ENCODE measurements around the gene MPRIP.

MPRIP gene

GRCh38 chr17:17098551-17099179 lies 56.4 kb downstream of the MPRIP start:
- Mint-ChIP-seq H3K4me3 (no peak overlapping the region), H3K27ac (no peak overlapping the region), H3K9me3 (no peaks in the 10 kb centered on the region), H3K4me1 (no peaks in the 10 kb centered on the region), H3K36me3 (peaks cover 4% of the 10 kb centered on the region), H3K27me3 (no peaks in the 10 kb centered on the region)
- CTCF ChIA-PET, result no interaction called here
- no peak for DNase-seq

- Mint-ChIP-seq H3K9me3 (no peaks in the 10 kb centered on the region), H3K27ac (no peak overlapping the region), H3K4me1 (peaks cover 7% of the 10 kb centered on the region), H3K36me3 (peaks cover 4% of the 10 kb centered on the region), H3K27me3 (no peaks in the 10 kb centered on the region), H3K4me3 (no peak overlapping the region)
- DNase-seq, result no peak
- CTCF ChIA-PET, result no interaction called here
Observed at GRCh38 chr17:17102176-17102575, 59.9 kb downstream of the MPRIP start.

GRCh38 chr17:17103160-17103559 lies 60.9 kb downstream of the MPRIP start:
- peaks cover 3% of the 10 kb centered on the region for H3K36me3 Mint-ChIP-seq
- H3K27ac Mint-ChIP-seq, result no peak overlapping the region
- H3K4me3 Mint-ChIP-seq, result no peak overlapping the region
- no peak for DNase-seq
- H3K27me3 Mint-ChIP-seq, result no peaks in the 10 kb centered on the region
- peaks cover 16% of the 10 kb centered on the region for H3K4me1 Mint-ChIP-seq
- CTCF ChIA-PET, result no interaction called here
- H3K9me3 Mint-ChIP-seq, result no peaks in the 10 kb centered on the region

- CTCF ChIA-PET, result no interaction called here
- Mint-ChIP-seq H3K27ac (no peak overlapping the region), H3K27me3 (no peaks in the 10 kb centered on the region), H3K9me3 (no peaks in the 10 kb centered on the region), H3K36me3 (peaks cover 3% of the 10 kb centered on the region), H3K4me3 (no peak overlapping the region), H3K4me1 (peaks cover 24% of the 10 kb centered on the region)
- DNase-seq, result no peak
Observed at GRCh38 chr17:17104036-17104435, 61.8 kb downstream of the MPRIP start.

- no peaks in the 10 kb centered on the region for H3K27me3 Mint-ChIP-seq
- H3K4me1 Mint-ChIP-seq, result peaks cover 28% of the 10 kb centered on the region
- no peak overlapping the region for H3K27ac Mint-ChIP-seq
- no peak for DNase-seq
- no peaks in the 10 kb centered on the region for H3K9me3 Mint-ChIP-seq
- CTCF ChIA-PET, result no interaction called here
- peaks cover 3% of the 10 kb centered on the region for H3K36me3 Mint-ChIP-seq
- no peak overlapping the region for H3K4me3 Mint-ChIP-seq
Observed at GRCh38 chr17:17104494-17104893, 62.2 kb downstream of the MPRIP start.

GRCh38 chr17:17105976-17106375 lies 63.7 kb downstream of the MPRIP start:
- no peaks in the 10 kb centered on the region for H3K9me3 Mint-ChIP-seq
- no peak overlapping the region for H3K27ac Mint-ChIP-seq
- CTCF ChIA-PET, result no interaction called here
- no peak for DNase-seq
- no peak overlapping the region for H3K4me3 Mint-ChIP-seq
- H3K4me1 Mint-ChIP-seq, result peaks cover 43% of the 10 kb centered on the region
- H3K36me3 Mint-ChIP-seq, result peaks cover 3% of the 10 kb centered on the region
- H3K27me3 Mint-ChIP-seq, result no peaks in the 10 kb centered on the region

- CTCF ChIA-PET, result no interaction called here
- Mint-ChIP-seq H3K4me1 (peaks cover 44% of the 10 kb centered on the region), H3K9me3 (no peaks in the 10 kb centered on the region), H3K27me3 (no peaks in the 10 kb centered on the region), H3K27ac (no peak overlapping the region), H3K36me3 (peaks cover 3% of the 10 kb centered on the region), H3K4me3 (no peak overlapping the region)
- no peak for DNase-seq
Observed at GRCh38 chr17:17106756-17107155, 64.5 kb downstream of the MPRIP start.

- CTCF ChIA-PET, result interaction anchor here (1.5 kb wide), 1 partner anchor 12 kb away, joined by 3 read pairs; no protein-coding TSS in a partner anchor
- no peaks in the 10 kb centered on the region for H3K9me3 Mint-ChIP-seq
- H3K27me3 Mint-ChIP-seq, result no peaks in the 10 kb centered on the region
- no peak overlapping the region for H3K4me3 Mint-ChIP-seq
- DNase-seq, result no peak
- H3K27ac Mint-ChIP-seq, result no peak overlapping the region
- H3K36me3 Mint-ChIP-seq, result peaks cover 5% of the 10 kb centered on the region
- peaks cover 46% of the 10 kb centered on the region for H3K4me1 Mint-ChIP-seq
Observed at GRCh38 chr17:17107281-17107680, 65.0 kb downstream of the MPRIP start.

GRCh38 chr17:17107891-17108431 lies 65.7 kb downstream of the MPRIP start:
- Mint-ChIP-seq H3K4me1 (peaks cover 46% of the 10 kb centered on the region), H3K27ac (peak overlapping the region; percentile 70), H3K9me3 (no peaks in the 10 kb centered on the region), H3K36me3 (peaks cover 5% of the 10 kb centered on the region), H3K27me3 (no peaks in the 10 kb centered on the region), H3K4me3 (no peak overlapping the region)
- CTCF ChIA-PET, result interaction anchor here (1.5 kb wide), 1 partner anchor 12 kb away, joined by 3 read pairs; no protein-coding TSS in a partner anchor
- DNase-seq, result no peak

- CTCF ChIA-PET, result interaction anchor here (1.5 kb wide), 1 partner anchor 11 kb away, joined by 3 read pairs; no protein-coding TSS in a partner anchor
- Mint-ChIP-seq H3K27ac (peak overlapping the region; percentile 70), H3K4me3 (no peak overlapping the region), H3K4me1 (peaks cover 46% of the 10 kb centered on the region), H3K36me3 (peaks cover 5% of the 10 kb centered on the region), H3K9me3 (no peaks in the 10 kb centered on the region), H3K27me3 (no peaks in the 10 kb centered on the region)
- DNase-seq, result no peak
Observed at GRCh38 chr17:17108451-17109049, 66.3 kb downstream of the MPRIP start.

GRCh38 chr17:17109256-17109655 lies 67.0 kb downstream of the MPRIP start:
- Mint-ChIP-seq H3K4me1 (peaks cover 50% of the 10 kb centered on the region), H3K27me3 (no peaks in the 10 kb centered on the region), H3K27ac (peak overlapping the region; percentile 76), H3K36me3 (peaks cover 5% of the 10 kb centered on the region), H3K9me3 (no peaks in the 10 kb centered on the region), H3K4me3 (no peak overlapping the region)
- DNase-seq, result no peak
- CTCF ChIA-PET, result no interaction called here

- CTCF ChIA-PET, result no interaction called here
- peaks cover 5% of the 10 kb centered on the region for H3K36me3 Mint-ChIP-seq
- H3K4me1 Mint-ChIP-seq, result peaks cover 56% of the 10 kb centered on the region
- H3K9me3 Mint-ChIP-seq, result no peaks in the 10 kb centered on the region
- no peak overlapping the region for H3K4me3 Mint-ChIP-seq
- peak; percentile 58 for DNase-seq
- no peaks in the 10 kb centered on the region for H3K27me3 Mint-ChIP-seq
- H3K27ac Mint-ChIP-seq, result peak overlapping the region; percentile 76
Observed at GRCh38 chr17:17109907-17110306, 67.7 kb downstream of the MPRIP start.

- CTCF ChIA-PET, result no interaction called here
- H3K4me3 Mint-ChIP-seq, result no peak overlapping the region
- peak overlapping the region; percentile 63 for H3K27ac Mint-ChIP-seq
- no peaks in the 10 kb centered on the region for H3K9me3 Mint-ChIP-seq
- DNase-seq, result no peak
- H3K27me3 Mint-ChIP-seq, result no peaks in the 10 kb centered on the region
- peaks cover 62% of the 10 kb centered on the region for H3K4me1 Mint-ChIP-seq
- H3K36me3 Mint-ChIP-seq, result peaks cover 5% of the 10 kb centered on the region
Observed at GRCh38 chr17:17110520-17110919, 68.3 kb downstream of the MPRIP start.

GRCh38 chr17:17111401-17112393 lies 69.4 kb downstream of the MPRIP start:
- H3K27ac Mint-ChIP-seq, result no peak overlapping the region
- H3K4me1 Mint-ChIP-seq, result peaks cover 68% of the 10 kb centered on the region
- H3K36me3 Mint-ChIP-seq, result peaks cover 5% of the 10 kb centered on the region
- H3K4me3 Mint-ChIP-seq, result no peak overlapping the region
- no peaks in the 10 kb centered on the region for H3K9me3 Mint-ChIP-seq
- no peaks in the 10 kb centered on the region for H3K27me3 Mint-ChIP-seq
- no peak for DNase-seq
- CTCF ChIA-PET, result no interaction called here
